ENCODE results near the gene SEC62. TPM values are rescaled to one million over a fixed set of nuclear protein-coding genes. Genes with fewer than 3 reads are reported as not detected.
A peak's percentile ranks its signal among the peaks of the same experiment; 100 is the strongest.

SEC62 gene
- total and polyA plus RNA-seq, 5 donors from 2014 or later, result 78.7 to 193 (median 138) TPM

GRCh38 chr3:170043506-170043905 lies 76.9 kb downstream of the SEC62 start:
- DNase-seq (no peak), ATAC-seq (ENCODE audit: low read depth in 2 of 2) (no peak)
- no peaks in the 10 kb centered on the region for H3K36me3 ChIP-seq (ENCODE audit: control insufficient read depth, insufficient read depth, low read length)
- H3K4me3 ChIP-seq (ENCODE audit: low read depth, low read length), result no peak overlapping the region
- peaks cover 8% of the 10 kb centered on the region for H3K4me1 ChIP-seq (ENCODE audit: control insufficient read depth, insufficient read depth, low read length, poor library complexity, severe bottlenecking)
- no peaks in the 10 kb centered on the region for H3K27me3 ChIP-seq (ENCODE audit: control insufficient read depth, insufficient read depth, low read length)
- Mint-ChIP-seq H3K27ac (no peak overlapping the region), H3K9me3 (no peaks in the 10 kb centered on the region), H3K4me3 (no peak overlapping the region), H3K4me1 (peaks cover 0 to 24% (median 8%) of the 10 kb centered on the region in 4 donors), H3K36me3 (no peaks in the 10 kb centered on the region), H3K27me3 (peaks cover 20% of the 10 kb centered on the region)
- H3K9me3 ChIP-seq (ENCODE audit: control insufficient read depth in 2 of 2, low read length in 2 of 2), result no peaks in the 10 kb centered on the region
- H3K27ac ChIP-seq (ENCODE audit: insufficient read depth, low read length, poor library complexity, severe bottlenecking), result no peak overlapping the region

DNA sequence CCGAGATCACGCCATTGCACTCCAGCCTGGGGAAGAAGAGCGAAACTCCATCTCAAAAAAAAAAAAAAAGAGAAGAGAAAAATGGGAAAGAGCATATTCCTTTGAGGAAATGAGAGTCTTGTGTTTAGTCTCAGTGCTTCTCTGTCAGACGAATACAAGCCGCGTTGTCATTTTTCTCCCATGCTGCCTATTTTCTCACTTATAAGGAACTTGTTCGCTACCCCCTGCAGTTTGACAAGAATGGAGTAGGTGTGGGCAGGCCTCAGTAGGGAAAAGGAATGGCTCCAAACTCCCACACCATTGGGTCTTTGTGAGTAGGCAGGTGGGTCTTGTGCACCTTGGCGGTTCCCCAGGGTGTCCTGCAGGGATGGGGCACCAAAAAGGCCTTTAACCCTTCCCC lies 77.7 kb downstream of the SEC62 start:
- Mint-ChIP-seq H3K36me3 (no peaks in the 10 kb centered on the region), H3K9me3 (peaks cover 0 to 1% (median 0%) of the 10 kb centered on the region in 7 donors), H3K27me3 (peaks cover 21% of the 10 kb centered on the region), H3K4me1 (peaks cover 0 to 19% (median 4%) of the 10 kb centered on the region in 4 donors), H3K27ac (peak overlapping the region in 1 of 3 donors; percentile 57), H3K4me3 (no peak overlapping the region)
- Histone ChIP-seq H3K9me3 (ENCODE audit: control insufficient read depth in 2 of 2, low read length in 2 of 2) (no peaks in the 10 kb centered on the region), H3K36me3 (ENCODE audit: control insufficient read depth, insufficient read depth, low read length) (no peaks in the 10 kb centered on the region), H3K4me1 (ENCODE audit: control insufficient read depth, insufficient read depth, low read length, poor library complexity, severe bottlenecking) (peaks cover 4% of the 10 kb centered on the region), H3K27me3 (ENCODE audit: control insufficient read depth, insufficient read depth, low read length) (no peaks in the 10 kb centered on the region), H3K27ac (ENCODE audit: insufficient read depth, low read length, poor library complexity, severe bottlenecking) (no peak overlapping the region), H3K4me3 (ENCODE audit: low read depth, low read length) (no peak overlapping the region)
- no peak for DNase-seq
- no peak for ATAC-seq (ENCODE audit: low read depth in 2 of 2)

GRCh38 chr3:170044795-170045244 lies 78.2 kb downstream of the SEC62 start:
- Mint-ChIP-seq H3K4me1 (peaks cover 0 to 19% (median 4%) of the 10 kb centered on the region in 4 donors), H3K9me3 (peaks cover 0 to 1% (median 0%) of the 10 kb centered on the region in 7 donors), H3K36me3 (no peaks in the 10 kb centered on the region), H3K27ac (peak overlapping the region in 2 of 3 donors; percentile 35 to 57), H3K27me3 (peaks cover 19% of the 10 kb centered on the region), H3K4me3 (no peak overlapping the region)
- Histone ChIP-seq H3K27me3 (ENCODE audit: control insufficient read depth, insufficient read depth, low read length) (no peaks in the 10 kb centered on the region), H3K36me3 (ENCODE audit: control insufficient read depth, insufficient read depth, low read length) (no peaks in the 10 kb centered on the region), H3K9me3 (ENCODE audit: control insufficient read depth in 2 of 2, low read length in 2 of 2) (no peaks in the 10 kb centered on the region), H3K27ac (ENCODE audit: insufficient read depth, low read length, poor library complexity, severe bottlenecking) (no peak overlapping the region), H3K4me3 (ENCODE audit: low read depth, low read length) (no peak overlapping the region), H3K4me1 (ENCODE audit: control insufficient read depth, insufficient read depth, low read length, poor library complexity, severe bottlenecking) (peaks cover 4% of the 10 kb centered on the region)
- ATAC-seq (ENCODE audit: low read depth in 2 of 2), result no peak
- peak in 1 of 3 donors; percentile 16 for DNase-seq

DNA sequence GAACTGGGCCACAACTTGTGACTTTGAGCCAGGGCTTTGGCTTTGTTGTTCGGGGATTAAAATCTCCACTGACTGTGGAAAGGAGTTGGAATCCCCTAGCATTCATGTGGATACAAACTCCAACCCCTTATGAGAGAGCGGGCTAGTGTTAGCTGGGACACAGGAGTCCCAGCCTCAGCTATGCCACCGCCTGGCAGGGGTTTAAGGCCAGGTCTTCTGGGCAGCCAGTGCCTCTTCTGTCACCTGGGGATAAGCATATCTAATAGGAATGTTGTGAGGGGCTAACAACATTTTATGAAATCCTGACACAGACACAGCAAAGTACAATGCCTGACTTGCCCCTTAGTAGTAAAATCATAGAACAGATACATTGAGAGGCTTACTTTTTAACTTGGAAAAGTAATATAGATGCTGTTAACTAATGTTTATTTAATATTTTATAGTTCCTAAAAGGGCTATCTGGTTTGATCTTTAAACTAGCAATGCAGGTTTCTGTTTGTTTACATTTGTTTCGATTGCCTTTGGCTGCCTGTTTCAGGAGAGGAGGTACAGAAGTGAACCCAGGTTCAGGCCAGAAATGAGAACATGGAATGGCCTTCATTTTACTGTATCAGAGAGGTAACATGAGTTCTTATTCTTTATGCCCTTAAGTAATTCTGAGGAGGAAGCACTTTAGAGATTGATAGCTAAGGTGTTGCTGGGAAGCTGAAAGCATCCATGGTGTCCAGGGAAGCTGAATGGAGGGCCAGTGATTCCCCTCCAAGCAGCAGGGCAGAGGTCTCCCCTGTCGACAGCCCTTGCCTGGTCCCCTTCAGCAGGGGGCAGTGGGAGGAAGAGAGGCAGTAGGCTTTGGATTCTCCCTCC lies 79.9 kb downstream of the SEC62 start:
- DNase-seq (no peak), ATAC-seq (ENCODE audit: low read depth in 2 of 2) (no peak)
- H3K36me3 Mint-ChIP-seq, result no peaks in the 10 kb centered on the region
- peak overlapping the region in 2 of 3 donors; percentile 38 to 56 for H3K27ac Mint-ChIP-seq
- H3K27me3 Mint-ChIP-seq, result peaks cover 11% of the 10 kb centered on the region
- Histone ChIP-seq H3K4me3 (ENCODE audit: low read depth, low read length) (no peak overlapping the region), H3K27ac (ENCODE audit: insufficient read depth, low read length, poor library complexity, severe bottlenecking) (no peak overlapping the region), H3K27me3 (ENCODE audit: control insufficient read depth, insufficient read depth, low read length) (no peaks in the 10 kb centered on the region), H3K4me1 (ENCODE audit: control insufficient read depth, insufficient read depth, low read length, poor library complexity, severe bottlenecking) (peaks cover 4% of the 10 kb centered on the region), H3K9me3 (ENCODE audit: control insufficient read depth in 2 of 2, low read length in 2 of 2) (no peaks in the 10 kb centered on the region), H3K36me3 (ENCODE audit: control insufficient read depth, insufficient read depth, low read length) (no peaks in the 10 kb centered on the region)
- peaks cover 0 to 16% (median 2%) of the 10 kb centered on the region in 4 donors for H3K4me1 Mint-ChIP-seq
- peaks cover 0 to 1% (median 0%) of the 10 kb centered on the region in 7 donors for H3K9me3 Mint-ChIP-seq
- H3K4me3 Mint-ChIP-seq, result no peak overlapping the region

DNA sequence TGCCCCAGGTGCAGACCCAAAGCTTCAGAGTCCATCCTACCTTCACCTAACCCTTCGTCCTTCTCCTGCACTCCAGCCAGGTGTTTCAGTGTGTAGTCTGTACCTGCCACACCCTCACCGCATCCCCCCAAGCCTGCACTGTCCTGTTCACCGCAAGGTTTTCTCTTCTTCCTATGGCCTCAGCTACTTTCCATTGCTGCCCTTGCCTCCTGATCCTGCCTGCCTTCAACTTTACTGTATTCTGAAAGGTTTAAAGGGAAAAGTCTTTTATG lies 80.5 kb downstream of the SEC62 start:
- H3K27me3 Mint-ChIP-seq, result peaks cover 11% of the 10 kb centered on the region
- no peak for ATAC-seq (ENCODE audit: low read depth in 2 of 2)
- no peak for DNase-seq

More for the DNA sequence above, 80.5 kb downstream of the SEC62 start:
- peaks cover 0 to 1% (median 0%) of the 10 kb centered on the region in 7 donors for H3K9me3 Mint-ChIP-seq
- Histone ChIP-seq H3K27ac (ENCODE audit: insufficient read depth, low read length, poor library complexity, severe bottlenecking) (no peak overlapping the region), H3K36me3 (ENCODE audit: control insufficient read depth, insufficient read depth, low read length) (no peaks in the 10 kb centered on the region), H3K9me3 (ENCODE audit: control insufficient read depth in 2 of 2, low read length in 2 of 2) (no peaks in the 10 kb centered on the region), H3K27me3 (ENCODE audit: control insufficient read depth, insufficient read depth, low read length) (peaks cover under 1% of the 10 kb centered on the region), H3K4me1 (ENCODE audit: control insufficient read depth, insufficient read depth, low read length, poor library complexity, severe bottlenecking) (peaks cover 4% of the 10 kb centered on the region), H3K4me3 (ENCODE audit: low read depth, low read length) (no peak overlapping the region)
- H3K27ac Mint-ChIP-seq, result no peak overlapping the region
- peaks cover 0 to 16% (median 2%) of the 10 kb centered on the region in 4 donors for H3K4me1 Mint-ChIP-seq
- H3K4me3 Mint-ChIP-seq, result no peak overlapping the region
- no peaks in the 10 kb centered on the region for H3K36me3 Mint-ChIP-seq

Other genes starting within 250 kb of the SEC62 start
- gene TERC, start 201.7 kb upstream of the SEC62 start, total RNA-seq, result 2.9 TPM
- under 1 TPM in 1 of 4 donors, not detected in 3; 0.76 TPM for gene TERC, start 201.7 kb upstream of the SEC62 start, polyA plus RNA-seq
- gene ACTRT3, start 197.2 kb upstream of the SEC62 start, total RNA-seq, result not detected
- gene ACTRT3, start 197.2 kb upstream of the SEC62 start, polyA plus RNA-seq, result under 1 TPM in 2 of 4 donors, not detected in 2; 0.21 to 0.54 TPM
- 25.9 TPM for gene MYNN, start 193.4 kb upstream of the SEC62 start, total RNA-seq
- 10 to 100 TPM; 12.4 to 20.3 (median 17.7) TPM for gene MYNN, start 193.4 kb upstream of the SEC62 start, polyA plus RNA-seq
- gene LRRIQ4, start 153.9 kb upstream of the SEC62 start, total RNA-seq, result not detected
- not detected for gene LRRIQ4, start 153.9 kb upstream of the SEC62 start, polyA plus RNA-seq
- not detected for gene LRRC34, start 153.9 kb upstream of the SEC62 start, total RNA-seq
- gene LRRC34, start 153.9 kb upstream of the SEC62 start, polyA plus RNA-seq, result under 1 TPM in 3 of 4 donors, not detected in 1; 0.06 to 0.62 (median 0.21) TPM
- gene LRRC31, start 96.9 kb upstream of the SEC62 start, total RNA-seq, result not detected
- gene LRRC31, start 96.9 kb upstream of the SEC62 start, polyA plus RNA-seq, result not detected
- not detected for gene SAMD7, start 55.2 kb upstream of the SEC62 start, total RNA-seq
- not detected for gene SAMD7, start 55.2 kb upstream of the SEC62 start, polyA plus RNA-seq
- gene GPR160, start 71.2 kb downstream of the SEC62 start, total RNA-seq, result 0.37 TPM
- 1 to 10 TPM; 1.5 to 6.2 (median 4.4) TPM for gene GPR160, start 71.2 kb downstream of the SEC62 start, polyA plus RNA-seq
- 177 TPM for gene PHC3, start 214.9 kb downstream of the SEC62 start, total RNA-seq
- 10 to 100 TPM; 38.5 to 50.1 (median 42.7) TPM for gene PHC3, start 214.9 kb downstream of the SEC62 start, polyA plus RNA-seq